Measurements from ENCODE around the gene CDKN2B. TPM values are rescaled to one million over a fixed set of nuclear protein-coding genes. Genes with fewer than 3 reads are reported as not detected.

The CDKN2B gene
- polyA plus RNA-seq, 1 of the 3 experiments (the other 2 are of a cell fraction): 6.3 TPM

GRCh38 chr9:21993007-21993406 is 16.1 kb downstream of the CDKN2B start:
- POLR2A ChIA-PET: no interaction called here
- no peaks in the 10 kb centered on the region; the same call in 1 of the 2 replicates for H3K79me2 ChIP-seq (ENCODE audit: insufficient read depth)

GRCh38 chr9:21991072-21991959 is 17.8 kb downstream of the CDKN2B start:
- WGBS (ENCODE audit: low lambda C conversion rate): 78% methylated on average over 5 of the region's 5 CpGs
- no peaks in the 10 kb centered on the region for H3F3A ChIP-seq (replicated peaks; ENCODE audit: insufficient read depth)
- H2AFZ ChIP-seq (ENCODE audit: low read depth): no peak overlapping the region
- no peak overlapping the region for H3K4me3 ChIP-seq (ENCODE audit: low read depth in 2 of 2, low read length in 1 of 2)
- no peak overlapping the region for H3K9ac ChIP-seq
- no peaks in the 10 kb centered on the region for H4K20me1 ChIP-seq (ENCODE audit: insufficient read depth)
- H3K4me1 ChIP-seq (ENCODE audit: control insufficient read depth in 1 of 2, insufficient read depth in 2 of 2, low read depth in 1 of 2, low read length in 1 of 2): peaks cover 0 to 6% of the 10 kb centered on the region in 2 experiments; a peak in 2 of 4 replicates
- DNase-seq: no peak
- H3K27ac ChIP-seq (ENCODE audit: low read depth in 2 of 2, low read length in 1 of 2): no peak overlapping the region
- H3K27me3 ChIP-seq (ENCODE audit: insufficient read depth): no peaks in the 10 kb centered on the region
- no peaks in the 10 kb centered on the region; the same call in 1 of the 2 replicates for H3K79me2 ChIP-seq (ENCODE audit: insufficient read depth)
- CTCF ChIA-PET: interaction anchor here (1.1 to 2.6 kb wide), 4 partner anchors 13 to 178 kb away, joined by 3 to 13 read pairs (median 4); partner anchors contain the start of gene CDKN2B
- H3K9me2 ChIP-seq: no peaks in the 10 kb centered on the region
- H3K36me3 ChIP-seq (replicated peaks in 1 of 2; ENCODE audit: control insufficient read depth in 1 of 2, insufficient read depth in 2 of 2, low read length in 1 of 2): no peaks in the 10 kb centered on the region
- H3K4me2 ChIP-seq: no peak overlapping the region
- POLR2A ChIA-PET: interaction anchor here (0.6 kb wide), 1 partner anchor 15 kb away, joined by 3 read pairs; no protein-coding TSS in a partner anchor
- no peaks in the 10 kb centered on the region for H3K9me3 ChIP-seq
- TF ChIP-seq NFIC (IDR thresholded peaks at IDR 0.05; ENCODE audit: borderline replicate concordance): no peak
- TF ChIP-seq JUND (IDR thresholded peaks at IDR 0.05): no peak
- no peak for TF ChIP-seq GABPA (IDR thresholded peaks at IDR 0.05; ENCODE audit: low read depth)
- no peak for TF ChIP-seq SMC3 (IDR thresholded peaks at IDR 0.05; ENCODE audit: low read depth, low read length)
- no peak for TF ChIP-seq MXI1 (IDR thresholded peaks at IDR 0.05; ENCODE audit: low read depth, low read length)
- no peak for TF ChIP-seq CTCF (IDR thresholded peaks at IDR 0.05)
- TF ChIP-seq PBX3 (IDR thresholded peaks at IDR 0.05): no peak
- no peak for TF ChIP-seq USF2 (IDR thresholded peaks at IDR 0.05; ENCODE audit: borderline replicate concordance, low read depth, low read length)
- no peak for TF ChIP-seq TEAD4 (IDR thresholded peaks at IDR 0.05; ENCODE audit: borderline replicate concordance, insufficient read depth)
- TF ChIP-seq RXRA (IDR thresholded peaks at IDR 0.05; ENCODE audit: borderline replicate concordance, low read depth): no peak

More at GRCh38 chr9:21993007-21993406, 16.1 kb downstream of the CDKN2B start:
- H3K9me2 ChIP-seq: no peaks in the 10 kb centered on the region
- TF ChIP-seq FOXM1 (IDR thresholded peaks at IDR 0.05; ENCODE audit: low read depth) (no peak), ZBTB33 (IDR thresholded peaks at IDR 0.05; ENCODE audit: borderline replicate concordance, low read depth) (no peak), IRF3 (IDR thresholded peaks at IDR 0.05; ENCODE audit: low read depth, low read length) (no peak), POLR2AphosphoS5 (IDR thresholded peaks at IDR 0.05; ENCODE audit: low read depth, low read length) (no peak), SMC3 (IDR thresholded peaks at IDR 0.05; ENCODE audit: low read depth, low read length) (no peak), EP300 (IDR thresholded peaks at IDR 0.05; ENCODE audit: borderline replicate concordance in 1 of 2, low read depth in 1 of 2, low read length in 1 of 2) (no peak)
- peaks cover 1% of the 10 kb centered on the region for H3F3A ChIP-seq (replicated peaks; ENCODE audit: insufficient read depth)
- DNase-seq: no peak
- peak overlapping the region; percentile 77 to 89; a peak in 3 of 4 replicates for H3K4me3 ChIP-seq (ENCODE audit: low read depth in 2 of 2, low read length in 1 of 2)
- CTCF ChIA-PET: interaction anchor here (2.6 kb wide), 1 partner anchor 15 kb away, joined by 13 read pairs; the partner anchor contains the start of gene CDKN2B
- H4K20me1 ChIP-seq (ENCODE audit: insufficient read depth): no peaks in the 10 kb centered on the region
- no peaks in the 10 kb centered on the region for H3K27me3 ChIP-seq (ENCODE audit: insufficient read depth)
- H3K27ac ChIP-seq (ENCODE audit: low read depth in 2 of 2, low read length in 1 of 2): no peak overlapping the region
- no peaks in the 10 kb centered on the region for H3K9me3 ChIP-seq
- WGBS (ENCODE audit: low lambda C conversion rate): 93% methylated on average over 4 of the region's 4 CpGs
- H3K4me2 ChIP-seq: peak overlapping the region; percentile 94
- peak overlapping the region; percentile 93; the same call in 1 of the 2 replicates for H2AFZ ChIP-seq (ENCODE audit: low read depth)
- H3K36me3 ChIP-seq (replicated peaks in 1 of 2; ENCODE audit: control insufficient read depth in 1 of 2, insufficient read depth in 2 of 2, low read length in 1 of 2): no peaks in the 10 kb centered on the region
- no peak overlapping the region for H3K9ac ChIP-seq
- peaks cover 0 to 6% of the 10 kb centered on the region in 2 experiments; a peak in 2 of 4 replicates for H3K4me1 ChIP-seq (ENCODE audit: control insufficient read depth in 1 of 2, insufficient read depth in 2 of 2, low read depth in 1 of 2, low read length in 1 of 2)

Data from SK-N-SH (cell line).